ENCODE measurements around the gene CDRT4.
A peak's percentile ranks its signal among the peaks of the same experiment; 100 is the strongest.

CDRT4 gene

GRCh38 chr17:15418781-15419180 lies 48.6 kb downstream of the CDRT4 start:
- Histone ChIP-seq H3K4me3 (ENCODE audit: low read depth, low read length) (no peak overlapping the region), H3K36me3 (no peaks in the 10 kb centered on the region)
- TF ChIP-seq CTCF (IDR thresholded peaks at IDR 0.05; ENCODE audit: low read depth, low read length): no peak

GRCh38 chr17:15414532-15415306 lies 52.7 kb downstream of the CDRT4 start:
- H3K9me3 ChIP-seq (ENCODE audit: severe bottlenecking): no peaks in the 10 kb centered on the region
- peak; percentile 17 for DNase-seq
- no peak for TF ChIP-seq CTCF (IDR thresholded peaks at IDR 0.05; ENCODE audit: low read depth, low read length)
- no peak overlapping the region for H3K4me3 ChIP-seq (ENCODE audit: low read depth, low read length)
- H3K36me3 ChIP-seq: no peaks in the 10 kb centered on the region
- no peaks in the 10 kb centered on the region for H3K27me3 ChIP-seq (ENCODE audit: insufficient read depth, low read depth, severe bottlenecking)
- H3K27ac ChIP-seq: no peak overlapping the region

More at GRCh38 chr17:15418781-15419180, 48.6 kb downstream of the CDRT4 start:
- H3K9me3 ChIP-seq (ENCODE audit: severe bottlenecking): no peaks in the 10 kb centered on the region
- no peaks in the 10 kb centered on the region for H3K27me3 ChIP-seq (ENCODE audit: insufficient read depth, low read depth, severe bottlenecking)
- no peak for DNase-seq
- no peak overlapping the region for H3K27ac ChIP-seq

- Histone ChIP-seq H3K4me3 (ENCODE audit: low read depth, low read length) (no peak overlapping the region), H3K27ac (no peak overlapping the region), H3K9me3 (ENCODE audit: severe bottlenecking) (no peaks in the 10 kb centered on the region), H3K36me3 (no peaks in the 10 kb centered on the region), H3K27me3 (ENCODE audit: insufficient read depth, low read depth, severe bottlenecking) (no peaks in the 10 kb centered on the region)
- TF ChIP-seq CTCF (IDR thresholded peaks at IDR 0.05; ENCODE audit: low read depth, low read length): no peak
- no peak for DNase-seq
These were observed 54.2 kb downstream of the CDRT4 start for GRCh38 chr17:15413101-15413771.

GRCh38 chr17:15412606-15413005 lies 54.8 kb downstream of the CDRT4 start:
- Histone ChIP-seq H3K4me3 (ENCODE audit: low read depth, low read length) (no peak overlapping the region), H3K27ac (no peak overlapping the region), H3K27me3 (ENCODE audit: insufficient read depth, low read depth, severe bottlenecking) (no peaks in the 10 kb centered on the region), H3K36me3 (no peaks in the 10 kb centered on the region), H3K9me3 (ENCODE audit: severe bottlenecking) (no peaks in the 10 kb centered on the region)
- TF ChIP-seq CTCF (IDR thresholded peaks at IDR 0.05; ENCODE audit: low read depth, low read length): no peak
- no peak for DNase-seq

- Histone ChIP-seq H3K9me3 (ENCODE audit: severe bottlenecking) (no peaks in the 10 kb centered on the region), H3K27ac (no peak overlapping the region), H3K27me3 (ENCODE audit: insufficient read depth, low read depth, severe bottlenecking) (no peaks in the 10 kb centered on the region), H3K4me3 (ENCODE audit: low read depth, low read length) (no peak overlapping the region), H3K36me3 (no peaks in the 10 kb centered on the region)
- DNase-seq: no peak
- TF ChIP-seq CTCF (IDR thresholded peaks at IDR 0.05; ENCODE audit: low read depth, low read length): no peak
These were observed 55.8 kb downstream of the CDRT4 start for GRCh38 chr17:15411384-15412198.

Data from WERI-Rb-1 (cell line).